GM20000 (cell line): ENCODE results near the gene ADGRD2.

Experiments
- DNase-seq: peaks from one replicate; pipeline ENCODE4 v3.0.0; 2012; ENCODE audit warnings: low spot score
- CTCF ChIP-seq: IDR thresholded peaks from 2 replicates; pipeline ENCODE4 v1.5.1; 2012; ENCODE audit warnings: mild to moderate bottlenecking, control low read depth; ENCODE audit errors: extremely low read depth, missing control alignments

Gene ADGRD2

GRCh38 chr9:124495126-124496074 lies 45.1 kb downstream of the ADGRD2 start:
- DNase-seq: no peak
- TF ChIP-seq CTCF: no peak

GRCh38 chr9:124496075-124496449 lies 45.8 kb downstream of the ADGRD2 start:
- DNase-seq: no peak
- TF ChIP-seq CTCF: no peak

GRCh38 chr9:124496463-124496862 lies 46.2 kb downstream of the ADGRD2 start:
- no peak for DNase-seq
- TF ChIP-seq CTCF: no peak

- no peak for TF ChIP-seq CTCF
- no peak for DNase-seq
These were observed 47.2 kb downstream of the ADGRD2 start for GRCh38 chr9:124497441-124497840.

GRCh38 chr9:124498040-124498439 lies 47.8 kb downstream of the ADGRD2 start:
- no peak for TF ChIP-seq CTCF
- no peak for DNase-seq

GRCh38 chr9:124498499-124499146 lies 48.4 kb downstream of the ADGRD2 start:
- no peak for DNase-seq

More at GRCh38 chr9:124498499-124499146, 48.4 kb downstream of the ADGRD2 start:
- TF ChIP-seq CTCF: no peak
